ENCODE results near the gene FOXO1. TPM values are rescaled to one million over a fixed set of nuclear protein-coding genes. Genes with fewer than 3 reads are reported as not detected.

Gene FOXO1
- total RNA-seq, 4 donors from 2014 or later = 65.7 to 111 (median 87.5) TPM

DNA sequence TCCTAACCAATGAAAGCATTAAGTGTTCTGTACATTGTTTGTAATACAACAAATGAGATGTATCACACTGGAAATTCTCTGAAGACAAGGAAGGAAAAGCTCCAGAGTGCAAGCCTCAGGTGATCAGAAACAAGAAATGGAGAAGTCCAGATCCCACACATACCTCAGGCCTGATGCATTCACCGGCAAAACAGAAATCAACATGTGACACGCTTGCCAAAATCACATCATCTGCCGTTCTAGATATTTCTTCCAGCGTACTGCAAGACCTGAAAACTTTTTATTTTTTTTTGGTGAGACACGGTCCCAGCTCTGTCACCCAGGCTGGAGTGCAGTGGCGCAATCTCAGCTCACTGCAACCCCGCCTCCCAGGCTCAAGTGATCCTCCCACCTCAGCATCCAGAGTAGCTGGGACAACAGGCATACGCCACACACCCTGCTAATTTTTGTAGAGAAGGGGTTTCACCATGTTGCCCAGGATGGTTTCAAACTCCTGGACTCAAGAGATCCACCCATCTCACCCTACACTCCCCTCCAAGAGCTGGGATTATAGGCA, 48.6 kb downstream of the FOXO1 start:
- ATAC-seq (ENCODE audit: low FRiP score) (no peak), DNase-seq (ENCODE audit: low spot score) (no peak)
- TF ChIP-seq, protein P1, sequence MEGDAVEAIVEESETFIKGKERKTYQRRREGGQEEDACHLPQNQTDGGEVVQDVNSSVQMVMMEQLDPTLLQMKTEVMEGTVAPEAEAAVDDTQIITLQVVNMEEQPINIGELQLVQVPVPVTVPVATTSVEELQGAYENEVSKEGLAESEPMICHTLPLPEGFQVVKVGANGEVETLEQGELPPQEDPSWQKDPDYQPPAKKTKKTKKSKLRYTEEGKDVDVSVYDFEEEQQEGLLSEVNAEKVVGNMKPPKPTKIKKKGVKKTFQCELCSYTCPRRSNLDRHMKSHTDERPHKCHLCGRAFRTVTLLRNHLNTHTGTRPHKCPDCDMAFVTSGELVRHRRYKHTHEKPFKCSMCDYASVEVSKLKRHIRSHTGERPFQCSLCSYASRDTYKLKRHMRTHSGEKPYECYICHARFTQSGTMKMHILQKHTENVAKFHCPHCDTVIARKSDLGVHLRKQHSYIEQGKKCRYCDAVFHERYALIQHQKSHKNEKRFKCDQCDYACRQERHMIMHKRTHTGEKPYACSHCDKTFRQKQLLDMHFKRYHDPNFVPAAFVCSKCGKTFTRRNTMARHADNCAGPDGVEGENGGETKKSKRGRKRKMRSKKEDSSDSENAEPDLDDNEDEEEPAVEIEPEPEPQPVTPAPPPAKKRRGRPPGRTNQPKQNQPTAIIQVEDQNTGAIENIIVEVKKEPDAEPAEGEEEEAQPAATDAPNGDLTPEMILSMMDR (IDR thresholded peaks at IDR 0.05) = no peak

DNA sequence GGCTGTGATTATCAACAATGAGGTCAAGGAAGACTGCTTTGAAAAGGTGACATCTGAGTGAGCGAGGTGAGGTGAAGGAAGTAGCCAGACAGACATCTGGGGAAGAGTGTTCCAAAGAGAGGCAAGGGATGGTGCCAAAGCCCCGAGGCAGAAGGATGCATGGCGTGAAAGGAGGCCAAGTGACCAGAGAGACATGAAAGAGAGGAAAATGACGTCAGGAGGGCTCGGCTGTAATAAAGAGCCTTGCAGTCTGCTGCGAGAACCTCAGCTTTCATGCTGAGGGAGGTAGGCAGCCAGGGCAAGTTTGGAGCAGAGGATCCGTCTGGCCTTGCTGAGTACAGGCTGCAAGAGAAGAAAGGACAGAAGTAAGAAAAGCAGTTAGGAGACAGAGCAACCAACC, 50.8 kb downstream of the FOXO1 start:
- TF ChIP-seq, protein P1 (IDR thresholded peaks at IDR 0.05) = no peak
- DNase-seq (ENCODE audit: low spot score) (no peak), ATAC-seq (ENCODE audit: low FRiP score) (no peak)

DNA sequence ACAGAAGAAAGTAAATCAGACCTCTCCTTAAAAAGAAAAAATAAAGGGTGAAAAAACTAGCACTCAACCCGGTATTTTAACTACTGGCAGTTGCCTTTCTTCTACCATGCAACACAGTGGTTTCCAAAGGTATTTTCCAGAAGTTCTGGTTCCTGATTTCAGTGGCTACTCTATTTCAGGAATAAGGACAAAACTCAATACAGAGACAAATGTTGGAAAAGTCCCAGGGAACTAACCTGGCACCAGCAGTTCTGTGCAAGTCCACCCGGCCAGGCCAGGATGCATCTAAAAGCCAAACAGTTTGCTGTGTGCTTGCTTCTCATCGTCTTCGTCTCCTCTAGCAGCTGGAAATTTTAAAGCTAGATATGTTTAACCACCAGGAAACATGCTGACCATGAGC, 52.5 kb downstream of the FOXO1 start:
- DNase-seq (ENCODE audit: low spot score) (no peak), ATAC-seq (ENCODE audit: low FRiP score) (no peak)
- TF ChIP-seq, protein P1 (IDR thresholded peaks at IDR 0.05) = no peak

DNA sequence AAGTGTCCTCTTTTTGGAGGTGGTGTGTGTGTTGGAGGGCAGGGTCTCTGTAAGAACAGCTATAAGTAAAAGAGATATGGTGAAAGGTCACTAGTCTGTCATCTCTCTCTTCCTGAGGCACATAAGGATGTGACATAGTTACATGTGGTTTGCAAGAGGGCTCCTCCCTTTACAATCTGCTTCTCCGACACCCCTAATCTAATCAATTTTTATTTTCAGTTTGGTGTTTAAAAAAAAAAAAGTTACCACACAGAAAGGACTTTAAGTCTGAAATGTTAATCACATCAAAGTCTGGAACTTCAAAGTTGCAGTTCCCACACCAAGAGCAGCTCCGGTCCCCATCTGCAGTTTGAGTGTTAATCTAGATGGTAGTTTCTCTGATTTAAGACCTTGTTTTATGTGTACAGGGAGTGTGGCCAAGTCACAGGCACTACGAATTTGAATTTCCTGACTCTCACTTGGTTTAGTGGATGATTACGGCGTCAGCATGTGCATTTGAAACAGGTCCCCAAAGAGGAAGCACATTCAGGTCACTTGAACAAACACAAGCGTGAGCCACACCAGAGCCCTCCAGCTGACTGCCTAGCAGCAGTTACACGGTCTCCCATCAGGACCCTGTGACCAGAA, 53.1 kb downstream of the FOXO1 start:
- no peak for ATAC-seq (ENCODE audit: low FRiP score)
- no peak for DNase-seq (ENCODE audit: low spot score)
- TF ChIP-seq, protein P1 (IDR thresholded peaks at IDR 0.05) = no peak

DNA sequence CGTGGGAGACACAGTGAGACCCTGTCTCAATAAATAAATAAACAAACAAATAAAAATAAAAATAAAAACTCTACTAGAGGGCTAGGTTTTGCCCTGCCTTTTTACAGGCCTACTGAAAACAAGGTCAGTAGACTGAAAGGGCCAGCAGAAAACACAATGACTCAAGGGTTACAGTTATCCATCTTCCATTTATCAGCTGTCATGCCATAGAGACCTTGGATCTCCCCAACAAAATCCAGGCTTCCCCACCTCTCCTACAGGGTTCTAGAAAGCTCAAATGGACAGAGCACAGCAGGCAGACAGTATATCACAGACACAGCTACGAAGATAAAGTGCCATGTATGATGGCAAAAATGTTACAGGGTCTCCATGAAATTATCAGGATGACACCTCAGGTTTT, 54.4 kb downstream of the FOXO1 start:
- ATAC-seq (ENCODE audit: low FRiP score) = no peak
- DNase-seq (ENCODE audit: low spot score) = no peak
- TF ChIP-seq, protein P1 (IDR thresholded peaks at IDR 0.05) = no peak

DNA sequence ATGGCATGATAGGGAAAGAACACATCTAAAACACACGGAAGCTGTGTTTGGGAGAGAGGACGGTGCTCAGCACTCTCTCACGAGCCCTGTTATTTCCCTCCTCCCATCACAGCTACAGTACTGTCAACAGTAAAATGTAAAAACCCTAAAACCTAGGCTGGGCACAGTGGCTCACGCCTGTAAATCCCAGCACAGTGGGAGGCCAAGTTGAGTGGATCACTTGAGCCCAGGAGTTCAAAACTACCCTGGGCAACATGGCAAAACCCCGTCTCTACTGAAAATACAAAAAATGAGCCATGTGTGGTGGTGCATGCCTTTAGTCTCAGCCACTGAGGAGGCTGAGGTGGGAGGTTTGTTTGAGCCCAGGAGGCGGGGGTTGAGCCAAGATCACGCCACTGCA, 54.8 kb downstream of the FOXO1 start:
- no peak for DNase-seq (ENCODE audit: low spot score)
- TF ChIP-seq, protein P1 (IDR thresholded peaks at IDR 0.05) = no peak

DNA sequence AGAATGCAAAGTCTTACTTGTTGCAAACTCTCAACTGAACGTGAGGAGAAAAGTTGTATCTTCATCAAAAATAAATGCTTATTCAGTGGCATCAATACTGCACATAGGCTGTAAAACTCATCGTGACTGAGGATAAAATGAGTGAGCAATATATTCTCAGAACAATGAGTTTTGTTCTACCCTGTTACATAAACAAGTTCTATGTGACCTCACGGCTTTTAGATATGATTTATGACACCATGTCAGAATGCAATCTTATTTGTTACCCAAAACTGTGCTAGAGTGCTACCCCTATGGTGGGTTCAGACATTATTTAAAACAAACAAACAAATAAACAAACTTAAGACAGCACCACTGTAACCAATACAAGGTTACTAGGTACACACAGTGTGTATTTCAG, 55.4 kb downstream of the FOXO1 start:
- ATAC-seq (ENCODE audit: low FRiP score) (no peak), DNase-seq (ENCODE audit: low spot score) (no peak)
- TF ChIP-seq, protein P1 (IDR thresholded peaks at IDR 0.05) = no peak

More for the DNA sequence above, 54.8 kb downstream of the FOXO1 start:
- no peak for ATAC-seq (ENCODE audit: low FRiP score)

Measured in omental fat pad (tissue), 4 donors.